Epidermal melanocyte (primary cell): ENCODE data around the gene GPRC5A.
"Not testable (repeated sequence)": the region's sequence is repeated elsewhere in the genome, so short reads cannot be mapped to it uniquely, and the experiment has no call there.

Experiments
- DNase-seq: peaks from one replicate; pipeline ENCODE4 v3.0.0; 2011; ENCODE audit warnings: low spot score; ENCODE audit not compliant: insufficient read length

Gene GPRC5A, protein sequence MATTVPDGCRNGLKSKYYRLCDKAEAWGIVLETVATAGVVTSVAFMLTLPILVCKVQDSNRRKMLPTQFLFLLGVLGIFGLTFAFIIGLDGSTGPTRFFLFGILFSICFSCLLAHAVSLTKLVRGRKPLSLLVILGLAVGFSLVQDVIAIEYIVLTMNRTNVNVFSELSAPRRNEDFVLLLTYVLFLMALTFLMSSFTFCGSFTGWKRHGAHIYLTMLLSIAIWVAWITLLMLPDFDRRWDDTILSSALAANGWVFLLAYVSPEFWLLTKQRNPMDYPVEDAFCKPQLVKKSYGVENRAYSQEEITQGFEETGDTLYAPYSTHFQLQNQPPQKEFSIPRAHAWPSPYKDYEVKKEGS

DNA sequence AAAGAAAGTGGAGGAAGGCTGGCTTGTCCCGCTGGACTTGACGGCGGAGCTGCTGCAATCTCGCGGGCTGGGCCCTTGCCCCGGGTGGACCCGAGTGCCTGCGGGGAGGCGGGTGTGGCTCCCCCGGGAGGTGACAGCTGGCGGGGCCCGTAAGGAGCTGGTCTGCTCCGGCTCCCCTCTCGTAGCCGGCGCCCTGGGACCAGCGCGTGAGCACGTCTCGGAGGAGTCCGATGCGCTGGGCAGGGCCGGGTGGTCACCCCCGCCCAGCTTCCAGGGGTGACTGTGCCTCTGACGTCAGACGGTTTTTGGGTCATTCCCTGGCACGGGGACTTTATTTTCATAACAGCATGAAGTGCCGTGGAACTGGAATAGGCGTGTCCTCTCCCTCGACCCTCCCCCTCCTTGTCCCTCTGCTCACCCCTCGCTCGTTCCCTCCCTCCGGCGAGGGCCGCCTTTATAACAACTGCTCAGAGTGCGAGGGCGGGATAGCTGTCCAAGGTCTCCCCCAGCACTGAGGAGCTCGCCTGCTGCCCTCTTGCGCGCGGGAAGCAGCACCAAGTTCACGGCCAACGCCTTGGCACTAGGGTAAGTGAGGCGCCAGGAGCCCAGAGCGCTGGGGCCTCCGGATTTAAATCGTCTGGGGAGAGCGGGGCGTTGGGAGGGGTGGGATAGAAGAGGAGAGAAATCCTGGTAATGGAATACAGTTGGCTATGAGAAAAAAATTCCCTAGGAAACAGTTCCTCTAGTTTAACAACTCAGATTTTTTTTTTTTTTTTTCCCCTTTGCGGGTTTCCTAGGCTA, at the start of gene GPRC5A:
Gene GPRC5A (plus strand): TSS at position 483 of the 801 bp plus-strand sequence. CDS start 16,688 bp downstream, outside the sequence.
- DNase-seq = peak; percentile 35

DNA sequence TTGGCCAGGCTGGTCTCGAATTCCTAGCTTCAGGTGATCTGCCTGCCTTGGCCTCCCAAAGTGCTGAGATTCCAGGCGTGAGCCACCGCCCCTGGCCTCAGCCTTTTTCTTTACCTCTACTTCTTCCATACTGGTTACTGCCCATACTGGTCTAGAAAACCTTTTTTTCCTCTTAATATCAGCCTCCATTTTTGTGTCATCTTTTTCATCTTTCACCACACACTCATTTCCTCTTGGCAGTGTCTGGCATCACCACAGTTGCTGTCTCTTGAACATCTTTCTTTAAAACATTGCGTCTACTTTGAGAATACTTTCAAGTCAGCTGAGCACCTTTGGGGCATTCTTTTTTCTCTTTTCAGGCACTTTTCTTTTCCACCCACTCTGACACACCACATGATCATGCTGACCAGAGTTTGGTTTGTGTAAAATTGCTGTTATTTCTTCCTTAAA, 45.5 kb upstream of the GPRC5A start:
- no peak for DNase-seq

DNA sequence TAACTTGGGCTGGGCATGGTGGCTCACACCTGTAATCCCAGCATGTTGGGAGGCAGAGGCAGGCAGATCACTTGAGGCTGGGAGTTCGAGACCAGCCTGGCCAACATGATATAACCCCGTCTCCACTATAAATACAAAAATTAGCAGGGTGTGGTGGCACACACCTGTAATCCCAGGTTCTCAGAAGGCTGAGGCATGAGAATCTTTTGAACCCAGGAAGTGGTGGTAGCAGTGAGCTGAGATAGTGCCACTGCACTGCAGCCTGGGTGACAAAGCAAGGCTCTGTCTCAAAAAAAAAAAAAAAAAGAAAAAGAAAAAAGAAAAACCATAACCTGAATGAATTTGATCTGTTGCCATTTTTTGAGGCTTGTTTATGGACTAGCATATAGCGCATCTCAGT, 44.6 kb upstream of the GPRC5A start:
- not testable (repeated sequence) for DNase-seq

DNA sequence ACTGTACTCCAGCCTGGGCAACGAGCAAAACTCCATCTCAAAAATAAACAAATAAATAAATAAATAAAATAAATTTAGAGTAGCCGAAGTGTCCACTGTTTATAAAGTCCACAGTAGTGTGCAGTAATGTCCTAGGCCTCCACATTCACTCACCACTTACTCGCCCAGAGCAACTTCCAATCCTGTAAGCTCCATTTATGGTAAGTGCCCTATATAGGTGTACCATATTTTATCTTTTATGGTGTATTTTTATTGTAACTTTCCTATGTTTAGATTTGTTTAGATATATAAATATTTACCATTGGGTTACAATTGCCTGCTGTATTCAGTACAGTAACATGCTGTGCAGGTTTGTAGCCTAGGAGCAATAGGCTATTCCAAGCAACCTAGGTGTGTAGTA, 37.9 kb upstream of the GPRC5A start:
- no peak for DNase-seq

DNA sequence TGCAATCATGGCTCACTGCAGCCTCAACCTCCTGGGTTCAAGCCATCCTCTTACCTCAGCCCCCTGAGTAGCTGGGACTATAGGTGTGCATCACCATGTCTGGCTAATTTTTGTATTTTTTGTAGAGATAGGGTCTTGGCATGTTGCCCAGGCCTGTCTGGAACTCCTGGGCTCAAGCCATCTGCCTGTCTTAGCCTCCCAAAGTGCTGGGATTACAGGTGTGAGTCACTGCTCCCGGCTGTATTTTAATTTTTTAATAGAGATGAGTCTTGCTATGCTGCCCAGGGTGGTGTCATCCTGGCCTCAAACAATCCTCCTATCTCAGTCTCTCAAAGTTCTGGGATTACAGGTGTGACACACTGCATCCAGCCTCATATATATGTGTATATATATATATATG, 31.7 kb upstream of the GPRC5A start:
- no peak for DNase-seq

DNA sequence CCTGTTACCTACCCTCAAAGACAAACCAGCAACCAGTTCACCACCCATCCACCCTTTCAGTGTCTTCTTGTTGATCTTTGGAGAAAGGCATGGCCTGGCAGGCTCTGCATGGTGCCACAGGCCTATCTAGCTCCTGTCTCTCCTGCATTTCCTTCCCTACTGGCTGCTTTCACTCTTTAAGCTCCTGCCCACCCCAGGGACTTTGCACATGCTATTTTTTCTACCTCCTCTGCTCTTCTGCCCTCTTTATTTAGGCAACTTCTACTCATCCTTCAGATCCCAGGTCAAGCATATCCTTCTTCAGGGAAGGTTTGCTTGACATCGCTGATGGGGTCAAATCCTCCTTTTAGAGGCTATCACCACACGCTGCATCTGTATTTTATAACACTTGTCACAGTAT, 27.1 kb upstream of the GPRC5A start:
- no peak for DNase-seq

DNA sequence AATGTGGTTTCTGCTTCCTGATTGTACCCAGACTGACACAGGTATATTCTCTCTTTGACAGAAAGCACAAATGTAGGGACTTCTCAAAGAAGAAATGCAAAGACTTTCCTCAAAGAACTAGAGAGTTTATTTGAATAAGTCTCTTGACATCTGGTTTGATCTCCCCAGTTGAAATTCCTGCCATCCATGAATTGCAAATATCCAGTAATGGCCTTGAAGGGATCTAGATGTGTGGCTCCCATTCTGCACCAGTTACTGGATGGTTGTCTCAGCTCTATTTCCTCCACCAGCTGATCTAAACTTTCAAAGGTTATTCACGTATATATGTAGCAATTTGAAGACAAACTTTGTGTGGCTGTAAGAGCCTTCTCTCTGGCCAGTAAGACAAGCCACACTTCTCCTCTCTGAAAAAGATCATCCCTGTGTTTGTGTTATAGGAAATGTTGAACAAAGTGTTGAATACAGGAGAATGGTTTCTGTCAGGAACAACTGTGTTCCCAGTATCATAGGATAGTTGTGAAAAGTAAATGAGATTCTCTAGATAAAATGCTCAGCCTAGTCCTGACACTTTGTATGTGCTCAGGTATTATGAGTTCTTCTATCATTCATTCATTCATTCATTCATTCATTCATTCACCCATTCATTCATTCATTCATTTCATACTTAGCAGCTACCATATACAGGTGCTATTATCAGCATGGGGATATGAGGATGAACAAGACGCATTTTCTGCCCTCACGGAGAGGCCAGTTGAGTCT, 22.7 kb upstream of the GPRC5A start:
- no peak for DNase-seq

DNA sequence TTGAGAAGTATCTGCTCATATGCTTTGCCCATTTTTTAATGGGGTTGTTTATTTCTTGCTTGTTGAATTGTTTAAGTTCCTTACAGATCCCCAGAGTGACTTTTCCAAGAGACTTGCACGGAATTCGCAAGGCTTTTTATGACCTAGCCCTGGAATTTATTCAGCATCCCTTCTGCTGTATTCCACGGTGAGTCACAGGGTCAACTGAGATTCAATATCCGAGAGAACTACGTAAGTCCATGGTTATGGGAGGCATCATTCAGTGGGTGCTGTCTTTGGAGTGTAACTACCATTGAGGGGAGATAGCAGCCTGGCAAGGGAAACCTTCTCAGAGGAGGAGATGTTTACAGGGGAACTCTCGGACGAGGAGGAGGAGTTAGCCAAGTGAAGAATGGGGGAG, 20.9 kb upstream of the GPRC5A start:
- no peak for DNase-seq

DNA sequence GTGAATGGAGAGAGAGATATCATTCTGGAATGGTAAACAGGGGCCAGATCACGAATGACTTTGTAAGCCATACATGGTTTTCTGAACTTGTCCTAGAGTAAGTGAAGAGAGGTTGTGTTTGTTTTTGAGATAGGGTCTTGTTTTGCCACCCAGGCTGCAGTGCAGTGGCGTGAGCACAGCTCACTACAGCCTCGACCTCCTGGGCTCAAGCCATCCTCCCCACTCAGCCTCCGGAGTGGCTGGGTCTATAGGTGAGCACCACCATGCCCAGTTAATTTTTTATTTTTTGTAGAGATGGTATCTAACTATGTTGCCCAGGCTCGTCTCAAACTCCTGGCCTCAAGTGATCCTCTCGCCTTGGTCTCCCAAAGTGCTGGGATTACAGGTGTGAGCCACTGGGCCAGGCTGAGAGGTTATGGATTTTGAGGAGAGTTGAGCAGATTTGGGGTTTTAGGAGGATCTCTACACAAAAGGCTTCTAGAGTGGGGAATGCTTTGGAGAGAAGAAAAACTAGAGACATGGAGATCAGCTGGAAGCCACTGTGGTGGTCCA, 19.7 kb upstream of the GPRC5A start:
- no peak for DNase-seq

DNA sequence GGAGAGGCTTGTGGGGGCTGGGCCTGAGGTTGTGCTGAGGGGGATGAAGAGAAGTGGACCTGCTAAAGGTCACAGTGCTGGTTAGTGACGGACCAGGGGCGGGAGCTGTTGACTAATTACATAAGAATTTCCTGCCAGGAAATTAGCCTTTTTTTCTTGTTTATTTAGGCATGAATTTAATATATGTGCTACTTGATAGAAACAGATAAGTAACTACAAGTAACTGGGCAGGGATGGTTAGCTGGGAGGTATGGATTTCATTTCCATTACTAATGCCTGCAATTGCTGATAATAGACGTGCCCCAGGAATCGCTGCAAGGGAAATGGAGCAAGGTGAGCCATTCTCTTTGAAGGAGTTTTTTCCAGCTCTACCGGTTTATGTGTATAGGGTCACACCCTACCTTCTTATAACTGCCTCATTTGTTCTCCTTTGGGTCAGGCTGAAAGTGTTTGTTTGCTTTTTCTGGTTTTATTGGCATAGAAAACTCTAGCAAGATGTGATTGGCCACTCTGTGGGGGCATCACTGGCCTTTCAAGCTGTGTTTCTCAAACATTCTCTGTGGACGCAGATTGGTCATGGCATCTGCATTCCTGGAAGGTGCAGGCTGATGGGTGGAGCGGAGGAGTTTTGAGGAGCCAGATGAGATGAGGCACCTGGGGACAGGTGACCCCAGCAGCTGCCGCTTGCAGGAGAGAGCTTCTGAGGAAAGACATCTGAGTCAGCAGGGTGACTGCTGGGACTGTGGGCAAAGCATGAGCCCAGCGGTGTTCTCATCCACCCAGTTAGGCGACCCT, 19.0 kb upstream of the GPRC5A start:
- DNase-seq = no peak

DNA sequence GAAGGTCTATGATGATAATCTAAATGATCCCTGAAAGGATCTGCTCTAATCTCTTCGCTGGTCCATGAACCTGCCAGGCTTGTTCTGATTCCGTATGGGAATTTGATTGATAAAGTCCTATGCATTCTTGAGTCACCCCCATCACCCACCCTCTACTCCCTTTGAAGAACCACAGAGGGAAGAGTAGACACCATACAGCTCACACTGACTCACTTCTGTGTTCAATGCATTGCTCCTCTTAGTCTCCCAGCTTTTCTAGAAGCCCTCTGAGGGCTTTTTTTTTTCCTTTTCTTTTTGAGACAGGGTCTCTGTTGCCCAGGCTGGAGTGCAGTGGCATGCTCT, 18.5 kb upstream of the GPRC5A start:
- DNase-seq = no peak

DNA sequence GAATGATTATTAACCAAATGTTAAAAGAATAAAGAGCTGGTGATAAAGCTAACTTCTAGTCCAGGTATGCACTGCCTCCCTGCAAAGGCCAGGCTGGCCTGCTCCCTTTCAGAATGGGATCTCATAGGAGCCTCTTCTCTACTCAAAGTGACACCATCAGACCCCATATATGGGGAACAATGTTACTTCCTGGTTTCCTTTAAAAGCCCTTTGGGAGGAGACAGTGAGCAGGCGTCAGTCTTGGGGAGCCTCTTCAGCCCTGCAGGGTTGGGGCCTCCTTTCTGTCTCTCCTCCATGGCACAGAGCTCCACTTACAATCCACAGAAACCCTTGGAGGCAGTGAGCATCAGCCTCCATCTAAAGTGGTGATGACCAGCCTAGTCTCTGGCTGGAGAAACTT, 17.3 kb upstream of the GPRC5A start:
- no peak for DNase-seq

DNA sequence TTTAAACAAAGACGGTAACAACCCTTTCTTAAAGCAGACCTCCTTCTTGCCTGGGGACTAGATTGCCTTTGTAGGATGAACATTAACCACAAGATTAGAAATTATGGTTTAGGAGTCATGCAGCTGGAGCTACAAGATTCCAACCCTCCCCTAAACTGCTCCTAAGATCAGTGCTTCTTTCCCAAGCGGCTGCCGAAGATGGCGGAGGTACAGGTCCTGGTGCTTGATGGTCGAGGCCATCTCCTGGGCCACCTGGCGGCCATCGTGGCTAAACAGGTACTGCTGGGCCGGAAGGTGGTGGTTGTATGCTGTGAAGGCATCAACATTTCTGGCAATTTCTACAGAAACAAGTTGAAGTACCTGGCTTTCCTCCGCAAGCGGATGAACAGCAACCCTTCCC, 16.1 kb upstream of the GPRC5A start:
- DNase-seq = not testable (repeated sequence)

DNA sequence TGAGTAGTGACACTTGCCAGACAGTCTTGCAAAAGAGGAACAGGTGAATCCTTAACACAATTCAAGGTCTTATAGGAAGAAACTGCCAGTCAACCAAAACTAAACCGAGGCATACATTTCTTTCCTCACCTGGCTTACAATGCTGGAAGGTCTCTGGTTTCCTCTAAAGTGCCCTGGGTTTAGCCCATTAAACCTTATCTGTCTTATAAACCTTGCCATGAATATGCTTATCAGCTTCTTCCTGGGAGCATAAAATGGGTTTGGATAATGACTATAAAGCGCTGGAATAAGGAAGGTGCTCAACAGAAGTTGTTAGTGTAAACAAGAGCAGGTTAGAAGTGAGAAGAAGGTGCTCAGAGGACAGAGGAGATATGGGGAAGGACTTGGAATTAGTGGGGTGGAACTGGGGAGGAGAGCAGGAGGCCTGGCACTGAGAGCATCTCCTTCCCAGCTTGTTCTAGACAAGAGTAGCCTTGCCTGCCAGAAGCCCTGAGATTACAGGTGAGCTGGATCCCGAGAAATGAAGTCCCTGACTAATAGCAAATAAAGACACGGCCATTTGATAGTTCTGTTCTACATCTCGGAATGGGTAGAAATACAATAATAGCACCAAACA, 14.1 kb upstream of the GPRC5A start:
- no peak for DNase-seq

DNA sequence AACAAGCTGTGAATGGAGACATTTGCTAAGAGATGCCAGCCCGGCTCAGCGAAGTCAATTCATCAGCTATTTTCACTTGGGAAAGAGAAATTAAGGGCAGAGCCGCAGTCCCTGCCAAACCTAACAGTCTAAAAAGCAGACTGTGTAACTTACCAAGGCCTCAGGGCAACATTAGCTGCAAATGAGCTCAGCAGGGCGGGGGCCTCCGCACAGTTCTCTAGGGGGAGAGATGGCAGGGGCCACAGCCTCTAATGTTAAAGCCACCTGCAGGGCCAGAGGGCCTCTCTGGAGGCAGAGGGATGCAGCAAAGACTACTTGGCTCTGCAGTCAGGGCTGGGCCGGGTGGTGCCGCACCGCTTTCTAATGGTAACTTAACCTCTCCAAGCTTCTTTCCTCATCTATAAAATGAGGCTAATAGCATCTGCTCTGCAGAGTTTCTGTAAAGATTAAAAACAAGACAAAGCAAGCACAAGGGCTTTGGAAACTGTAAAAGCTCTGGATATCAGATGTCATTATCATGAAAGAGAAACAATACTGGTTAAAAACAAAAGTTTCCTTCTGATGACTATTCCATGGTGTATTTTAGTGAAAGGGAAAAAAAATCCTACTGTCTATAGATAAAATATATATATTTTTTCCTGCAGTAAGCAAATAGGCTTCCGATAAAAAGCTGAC, 13.4 kb upstream of the GPRC5A start:
- DNase-seq = no peak

DNA sequence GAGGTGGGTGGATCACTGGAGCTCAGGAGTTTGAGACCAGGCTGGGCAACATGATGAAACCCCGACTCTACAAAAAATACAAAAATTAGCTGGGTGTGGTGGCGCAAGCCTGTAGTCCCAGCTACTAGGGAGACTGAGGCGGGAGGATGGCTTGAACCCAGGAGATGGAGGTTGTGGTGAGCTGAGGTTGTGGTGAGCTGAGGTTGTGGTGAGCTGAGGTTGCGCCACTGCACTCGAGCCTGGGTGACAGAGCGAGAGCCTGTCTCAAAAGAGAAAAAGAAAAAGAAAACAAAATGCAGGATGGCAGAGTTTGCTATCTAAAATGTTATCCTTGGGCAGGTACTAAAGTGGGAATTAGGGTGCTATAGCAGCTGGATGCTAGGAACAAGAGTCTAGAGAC, 10.8 kb upstream of the GPRC5A start:
- no peak for DNase-seq

DNA sequence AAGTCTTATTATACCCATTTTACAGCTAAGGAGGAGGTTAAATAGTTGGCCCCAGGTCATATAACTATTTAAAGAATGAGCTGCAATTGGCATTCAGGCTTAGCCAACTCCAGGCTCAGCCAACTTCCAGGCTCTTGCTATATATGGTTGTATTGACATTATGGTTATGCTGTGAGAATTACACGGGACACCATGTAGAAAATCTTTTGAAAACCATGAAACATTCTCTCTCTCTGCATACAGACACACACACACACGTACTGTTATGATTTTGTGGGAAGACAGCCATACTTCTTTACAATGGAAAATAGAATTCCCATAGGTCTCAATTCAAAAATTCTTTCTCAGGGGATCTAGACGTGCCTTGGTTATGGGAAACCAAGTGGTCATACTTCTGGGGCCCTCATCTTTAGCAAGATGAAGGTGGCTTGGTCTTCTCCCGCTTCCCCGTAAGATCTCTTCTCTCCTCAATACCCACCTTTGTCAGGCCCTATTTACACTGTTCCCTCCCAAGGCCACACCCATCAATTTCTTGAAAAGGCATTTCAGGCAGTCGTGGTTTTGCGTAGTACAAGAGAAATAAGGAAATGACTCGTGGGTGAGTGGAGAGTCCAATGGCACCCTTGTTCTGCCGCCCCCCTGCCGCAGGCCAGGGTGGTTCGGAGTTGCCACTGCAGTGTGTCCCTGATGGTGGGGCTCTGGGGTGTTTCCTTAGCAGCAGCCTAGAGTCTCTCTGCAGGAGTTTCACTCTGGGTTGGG, 10.0 kb upstream of the GPRC5A start:
- no peak for DNase-seq

DNA sequence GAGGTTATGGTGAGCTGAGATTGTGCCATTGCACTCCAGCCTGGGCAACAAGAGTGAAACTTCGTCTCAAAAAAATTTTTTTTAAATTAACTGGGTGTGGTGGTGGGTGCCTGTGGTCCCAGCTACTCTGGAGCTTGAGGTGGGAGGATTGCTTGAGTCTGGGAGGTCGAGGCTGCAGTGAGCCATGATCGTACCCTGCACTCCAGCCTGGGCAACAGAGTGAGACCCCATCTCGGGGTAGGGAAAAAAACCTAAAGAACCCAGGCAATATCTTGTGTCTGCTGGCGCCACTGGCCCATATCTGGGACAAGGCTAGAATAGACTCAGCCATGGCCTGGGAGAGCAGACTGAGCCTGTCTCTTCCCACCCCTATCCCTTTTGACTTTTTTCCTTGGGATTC, 9.1 kb upstream of the GPRC5A start:
- no peak for DNase-seq

DNA sequence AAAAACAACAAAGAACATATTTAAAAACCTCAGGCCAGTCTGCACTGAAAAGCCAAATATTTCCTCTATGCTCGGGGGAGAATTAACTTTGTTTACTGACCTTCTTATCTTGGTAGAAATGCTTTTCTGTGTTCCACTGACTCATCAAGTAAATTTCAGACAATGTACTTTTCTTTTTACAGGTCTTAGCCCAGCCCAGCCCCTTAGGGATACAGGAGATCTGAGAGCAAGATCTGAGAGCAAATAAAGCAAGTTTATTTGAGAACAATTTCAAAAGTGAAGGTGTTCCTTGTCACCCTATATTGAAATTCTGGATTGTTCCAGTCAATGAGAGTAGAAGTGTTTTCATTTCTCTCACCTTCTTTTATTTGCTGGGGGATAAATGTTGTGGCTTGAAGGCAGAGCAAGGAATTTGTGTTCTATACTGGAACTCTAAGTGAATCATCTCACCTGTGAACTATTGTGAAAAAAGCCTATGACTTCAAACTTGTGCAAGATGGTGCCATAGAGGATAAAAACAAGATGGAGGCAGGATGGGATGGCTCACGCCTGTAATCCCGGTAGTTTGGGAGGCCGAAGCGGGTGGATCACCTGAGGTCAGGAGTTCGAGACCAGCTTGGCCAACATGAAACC, 7.9 kb upstream of the GPRC5A start:
- DNase-seq = no peak
